Measurements from ENCODE around the gene UBE2D2. TPM values are rescaled to one million over a fixed set of nuclear protein-coding genes. Genes with fewer than 3 reads are reported as not detected.

Gene UBE2D2
- total RNA-seq, 1 donor from 2014 or later, result 152 TPM

- POLR2A ChIA-PET, result interaction anchor here (0.6 to 9.3 kb wide), 3 partner anchors 23 to 547 kb away, joined by 11 to 417 read pairs (median 179); no protein-coding TSS in a partner anchor
- peaks cover 78% of the 10 kb centered on the region for H3K4me1 Mint-ChIP-seq
- no peaks in the 10 kb centered on the region for H3K27me3 Mint-ChIP-seq
- no peak for ATAC-seq (ENCODE audit: low read depth)
- TF ChIP-seq CTCF (IDR thresholded peaks at IDR 0.05), result no peak
- no peak for DNase-seq
- H3K4me3 Mint-ChIP-seq, result no peak overlapping the region
- H3K36me3 Mint-ChIP-seq (ENCODE audit: low read depth), result no peaks in the 10 kb centered on the region
- H3K27ac Mint-ChIP-seq, result peak overlapping the region; percentile 22
- CTCF ChIA-PET, result interaction anchor here (1.1 kb wide), 1 partner anchor 49 kb away, joined by 4 read pairs; no protein-coding TSS in a partner anchor
- intact Hi-C loops (cut with micrococcal nuclease), result no loop called here
- no peaks in the 10 kb centered on the region for H3K9me3 Mint-ChIP-seq
These were observed 80.3 kb downstream of the UBE2D2 start for GRCh38 chr5:139641116-139642080.

- CTCF ChIA-PET, result interaction anchor here (1.1 kb wide), 1 partner anchor 48 kb away, joined by 4 read pairs; no protein-coding TSS in a partner anchor
- Mint-ChIP-seq H3K36me3 (ENCODE audit: low read depth) (no peaks in the 10 kb centered on the region), H3K4me1 (peaks cover 78% of the 10 kb centered on the region), H3K9me3 (no peaks in the 10 kb centered on the region), H3K27me3 (no peaks in the 10 kb centered on the region), H3K4me3 (no peak overlapping the region), H3K27ac (no peak overlapping the region)
- no peak for TF ChIP-seq CTCF (IDR thresholded peaks at IDR 0.05)
- POLR2A ChIA-PET, result interaction anchor here (2.9 kb wide), 1 partner anchor 19 kb away, joined by 7 read pairs; no protein-coding TSS in a partner anchor
- DNase-seq (no peak), ATAC-seq (ENCODE audit: low read depth) (no peak)
- intact Hi-C loops (cut with micrococcal nuclease), result no loop called here
These were observed 81.1 kb downstream of the UBE2D2 start for GRCh38 chr5:139642213-139642612.

- TF ChIP-seq CTCF (IDR thresholded peaks at IDR 0.05), result no peak
- POLR2A ChIA-PET, result interaction anchor here (1.2 to 2.9 kb wide), 2 partner anchors 9 to 18 kb away, joined by 5 to 7 read pairs; no protein-coding TSS in a partner anchor
- intact Hi-C loops (cut with micrococcal nuclease), result no loop called here
- CTCF ChIA-PET, result interaction anchor here (1.4 to 2.3 kb wide), 2 partner anchors 9 to 122 kb away, joined by 6 to 7 read pairs; no protein-coding TSS in a partner anchor
- no peaks in the 10 kb centered on the region for H3K36me3 Mint-ChIP-seq (ENCODE audit: low read depth)
- H3K4me3 Mint-ChIP-seq, result no peak overlapping the region
- H3K27ac Mint-ChIP-seq, result peak overlapping the region; percentile 66
- ATAC-seq (ENCODE audit: low read depth) (no peak), DNase-seq (peak; percentile 12)
- H3K4me1 Mint-ChIP-seq, result peaks cover 81% of the 10 kb centered on the region
- no peaks in the 10 kb centered on the region for H3K9me3 Mint-ChIP-seq
- no peaks in the 10 kb centered on the region for H3K27me3 Mint-ChIP-seq
These were observed 82.0 kb downstream of the UBE2D2 start for GRCh38 chr5:139642891-139643871.

GRCh38 chr5:139644001-139644456 lies 82.9 kb downstream of the UBE2D2 start:
- Mint-ChIP-seq H3K27ac (peak overlapping the region; percentile 66), H3K27me3 (no peaks in the 10 kb centered on the region), H3K36me3 (ENCODE audit: low read depth) (no peaks in the 10 kb centered on the region), H3K9me3 (no peaks in the 10 kb centered on the region), H3K4me1 (peaks cover 73% of the 10 kb centered on the region), H3K4me3 (no peak overlapping the region)
- DNase-seq, result no peak
- intact Hi-C loops (cut with micrococcal nuclease), result no loop called here
- TF ChIP-seq CTCF (IDR thresholded peaks at IDR 0.05), result no peak
- CTCF ChIA-PET, result interaction anchor here (1.4 to 2.3 kb wide), 2 partner anchors 10 to 122 kb away, joined by 6 to 7 read pairs; no protein-coding TSS in a partner anchor
- POLR2A ChIA-PET, result interaction anchor here (1.2 to 2.9 kb wide), 2 partner anchors 8 to 17 kb away, joined by 5 to 7 read pairs; no protein-coding TSS in a partner anchor
- no peak for ATAC-seq (ENCODE audit: low read depth)

All from activated B cell treated with CpG ODN at 0.5 μM for 24 hours (primary cell).